Heart right ventricle (tissue), 16 donors: ENCODE results near the gene IQGAP2. TPM values are rescaled to one million over a fixed set of nuclear protein-coding genes. Genes with fewer than 3 reads are reported as not detected.

ENCODE experiments used
- ATAC-seq, 8 donors: fragments of 200-7000 bp; cut with Tn5 transposase; one replicate each; pipeline ENCODE4 v1.9.1; 2020; ENCODE audit warnings: mild to moderate bottlenecking in 8 of 8, moderate library complexity in 8 of 8, moderate number of reproducible peaks in 1 of 8
- DNase-seq, 2 donors: peaks; one replicate each; pipeline ENCODE4 v3.0.0-alpha.2; 2020
- H3K27ac ChIP-seq, 10 donors: fragments of 200-600 bp; sonication (generic) in 2 of 10; one replicate each; pipeline versions ENCODE4 v1.5.0 to v1.8.0; 2020 to 2022; ENCODE audit warnings: mild to moderate bottlenecking in 3 of 10
- H3K27me3 ChIP-seq, 7 donors: fragments of 200-600 bp; one replicate each; pipeline ENCODE4 v1.8.0; 2021 to 2022; ENCODE audit warnings: mild to moderate bottlenecking in 2 of 7
- H3K36me3 ChIP-seq, 9 donors: fragments of 200-600 bp; sonication (generic) in 1 of 9; one replicate each; pipeline versions ENCODE4 v1.5.0 to v1.8.0; 2020 to 2022; ENCODE audit warnings: mild to moderate bottlenecking in 2 of 9
- H3K4me1 ChIP-seq, 9 donors: fragments of 200-600 bp; sonication (generic) in 1 of 9; one replicate each; pipeline versions ENCODE4 v1.5.0 to v1.8.0; 2020 to 2022; ENCODE audit warnings: mild to moderate bottlenecking in 4 of 9
- H3K4me3 ChIP-seq, 10 donors: fragments of 200-600 bp; sonication (generic) in 2 of 10; one replicate each; pipeline versions ENCODE4 v1.5.0 to v1.8.0; 2020 to 2022; ENCODE audit warnings: mild to moderate bottlenecking in 7 of 10, moderate library complexity in 2 of 10
- H3K9me3 ChIP-seq, 11 donors: fragments of 200-600 bp in 10 of 11; sonication (generic) in 2 of 11; one replicate each; pipeline versions ENCODE4 v1.5.0 to v1.8.0; 2013 to 2022; ENCODE audit warnings: mild to moderate bottlenecking in 2 of 11, control low read depth in 1 of 11, moderate library complexity in 1 of 11
- CTCF ChIP-seq, 9 donors: fragments of 200-600 bp; sonication (generic) in 2 of 9; IDR thresholded peaks; one replicate each; pipeline versions ENCODE4 v1.5.0 to v1.8.0; 2021 to 2022; ENCODE audit warnings: antibody characterized with exemption in 9 of 9, mild to moderate bottlenecking in 5 of 9, moderate library complexity in 1 of 9
- WGBS, 2 donors: extraction: QIAGEN DNeasy Blood & Tissue Kit; methylation state at CpG; one replicate each; pipeline ENCODE4 v1.1.7; 2013; ENCODE audit warnings: inconsistent platforms in 1 of 2; 5-methylcytosine and 5-hydroxymethylcytosine counted together
- intact Hi-C, 10 donors: fragments of 100-400 bp; cut with DNase I; formaldehyde crosslinking; loops; one replicate each; pipeline versions ENCODE4 v1.11.1 to v1.14.2; 2022
- polyA plus RNA-seq, 2 donors: library from polyadenylated mRNA; stranded (reverse); fragments of 200-250 nt; gene quantifications; one replicate each; pipeline ENCODE4 v1.2.3, GENCODE V29; 2013
- total RNA-seq, 10 donors: library from RNA; stranded (reverse); fragmentation: NEBNext Ultra II Directional in 3 of 10; extraction: Animal tissue kit (Norgen Biotek cat#: 25700) in 3 of 10; gene quantifications; one replicate each; pipeline versions ENCODE4 v1.2.1 to v1.2.4, GENCODE V29; 2021 to 2023
- donor health status: Arrhythmogenic right ventricular cardiomyopathy.
- donor health status: ischemic (EF 13 %, LVEDD 7.1; RV severe dilation, severe dysfunction).
- donor health status: healthy with polysubstance abuse.
- donor health status: DM: no; HTN: yes; CAD: no.
- donor health status: DM: no; HTN: no; CAD: no.
- donor health status: ischemic (EF 25% LVEDD 6.9; RV normal size, moderate dysfunction).
- donor health status: ischemic (EF 25% LVEDD 5.7; RV mildly dilated, moderate dysfunction).
- donor health status: healthy.
- donor health status: DM: yes; HTN: yes; CAD: no.
- donor health status: Ischemic cardiomyopathy.
- donor health status: ischemic (EF 35%, LVEDD 5.7; RV mildly dilated, moderate dysfunction).
- donor health status: nonischemic (EF 11% LVEDD 7.7; RV severe dilation, severe dysfunction).
- donor health status: DM: yes; HTN: yes; CAD: no.
- donor health status: PGD.
- donor health status: ischemic (EF 29% LVEDD 5.4; RV normal size, mild dysfunction).
- donor health status: nonischemic (EF 23%, LVEDD 6.1; RV moderate dilation, normal function).

IQGAP2 gene
- total and polyA plus RNA-seq, 12 donors, result 2.5 to 22.3 (median 5.0) TPM

- Histone ChIP-seq H3K4me1 (peaks cover 0 to 38% (median 0%) of the 10 kb centered on the region in 9 donors), H3K4me3 (no peak overlapping the region), H3K9me3 (no peaks in the 10 kb centered on the region), H3K36me3 (no peaks in the 10 kb centered on the region), H3K27me3 (peaks cover 0 to 13% (median 5%) of the 10 kb centered on the region in 7 donors), H3K27ac (peak overlapping the region in 1 of 10 donors; percentile 64)
- DNase-seq (no peak), ATAC-seq (peak in 3 of 8 donors; percentile 55 to 75 (median 71))
- WGBS, 2 donors, result 87 to 89% methylated on average over 6 of the region's 6 CpGs
- no peak for TF ChIP-seq CTCF (IDR thresholded peaks at IDR 0.05)
- intact Hi-C loops, result no loop called here
Observed at GRCh38 chr5:76582230-76583162, 179.4 kb downstream of the IQGAP2 start.

- intact Hi-C loops, result no loop called here
- TF ChIP-seq CTCF (IDR thresholded peaks at IDR 0.05), result peak in 7 of 9 donors; percentile 22 to 62 (median 49)
- Histone ChIP-seq H3K4me3 (no peak overlapping the region), H3K36me3 (no peaks in the 10 kb centered on the region), H3K4me1 (peaks cover 0 to 34% (median 0%) of the 10 kb centered on the region in 9 donors), H3K27me3 (peaks cover 0 to 13% (median 5%) of the 10 kb centered on the region in 7 donors), H3K9me3 (no peaks in the 10 kb centered on the region), H3K27ac (peak overlapping the region in 1 of 10 donors; percentile 64)
- ATAC-seq (no peak), DNase-seq (no peak)
- WGBS, 2 donors, result 45 to 47% methylated on average over 7 of the region's 7 CpGs
Observed at GRCh38 chr5:76583163-76584047, 180.3 kb downstream of the IQGAP2 start.

- WGBS, 2 donors, result 87% methylated on average over 3 of the region's 3 CpGs
- intact Hi-C loops, result no loop called here
- ATAC-seq (no peak), DNase-seq (no peak)
- Histone ChIP-seq H3K36me3 (no peaks in the 10 kb centered on the region), H3K4me1 (peaks cover 0 to 27% (median 0%) of the 10 kb centered on the region in 9 donors), H3K9me3 (no peaks in the 10 kb centered on the region), H3K4me3 (no peak overlapping the region), H3K27me3 (peaks cover 0 to 13% (median 5%) of the 10 kb centered on the region in 7 donors), H3K27ac (no peak overlapping the region)
- TF ChIP-seq CTCF (IDR thresholded peaks at IDR 0.05), result no peak
Observed at GRCh38 chr5:76585783-76586217, 182.7 kb downstream of the IQGAP2 start.

- no peak overlapping the region for H3K4me3 ChIP-seq
- intact Hi-C loops, result no loop called here
- H3K4me1 ChIP-seq, result peaks cover 0 to 20% (median 0%) of the 10 kb centered on the region in 9 donors
- no peaks in the 10 kb centered on the region for H3K36me3 ChIP-seq
- no peak for TF ChIP-seq CTCF (IDR thresholded peaks at IDR 0.05)
- WGBS, 2 donors, result 88 to 94% methylated on average over 4 of the region's 4 CpGs
- no peak overlapping the region for H3K27ac ChIP-seq
- no peaks in the 10 kb centered on the region for H3K9me3 ChIP-seq
- DNase-seq (no peak), ATAC-seq (no peak)
- peaks cover 0 to 13% (median 3%) of the 10 kb centered on the region in 7 donors for H3K27me3 ChIP-seq
Observed at GRCh38 chr5:76586531-76586930, 183.4 kb downstream of the IQGAP2 start.
